HepG2 (cell line): ENCODE data around the gene ATG4D. TPM values are rescaled to one million over a fixed set of nuclear protein-coding genes. Genes with fewer than 3 reads are reported as not detected.

Experiments
- ADNP ChIP-seq: sonication (generic); formaldehyde crosslinking; IDR thresholded peaks from 2 replicates; pipeline ENCODE4 v1.4.0; 2020; ENCODE audit warnings: missing genetic modification reagents
- CENPBD1 ChIP-seq: sonication (generic); formaldehyde crosslinking; IDR thresholded peaks from 2 replicates; pipeline ENCODE4 v1.8.0; 2022; ENCODE audit warnings: missing genetic modification reagents, low read depth, mild to moderate bottlenecking, borderline replicate concordance
- FOXC1 ChIP-seq: sonication (generic); formaldehyde crosslinking; IDR thresholded peaks from 2 replicates; pipeline ENCODE4 v1.8.0; 2022; ENCODE audit warnings: mild to moderate bottlenecking, missing genetic modification reagents, borderline replicate concordance
- JDP2 ChIP-seq: sonication (generic); formaldehyde crosslinking; IDR thresholded peaks from 2 replicates; pipeline ENCODE4 v1.8.1; 2022; ENCODE audit warnings: missing genetic modification reagents, borderline replicate concordance
- MTA1 ChIP-seq: sonication (generic); formaldehyde crosslinking; IDR thresholded peaks from 2 replicates; pipeline ENCODE4 v1.4.0; 2020; ENCODE audit warnings: missing genetic modification reagents, mild to moderate bottlenecking, borderline replicate concordance
- NFYB ChIP-seq: sonication (generic); formaldehyde crosslinking; IDR thresholded peaks from 2 replicates; pipeline ENCODE4 v1.4.0; 2020; ENCODE audit warnings: missing genetic modification reagents
- RBM39 ChIP-seq: fragments of 200-400 bp; formaldehyde crosslinking; IDR thresholded peaks from one replicate; pipeline ENCODE4 v1.6.1; 2018; ENCODE audit warnings: antibody characterized with exemption, mild to moderate bottlenecking, low read depth, low read length; ENCODE audit not compliant: poor library complexity, severe bottlenecking
- RCOR2 ChIP-seq: IDR thresholded peaks from 2 replicates; pipeline ENCODE4 v1.6.1; 2016; ENCODE audit warnings: missing biosample characterization, missing genetic modification reagents
- SETDB1 ChIP-seq: sonication (generic); formaldehyde crosslinking; IDR thresholded peaks from 2 replicates; pipeline ENCODE4 v1.5.1; 2020; ENCODE audit warnings: missing genetic modification reagents, mild to moderate bottlenecking, borderline replicate concordance
- SMC3 ChIP-seq: IDR thresholded peaks from 2 replicates; pipeline ENCODE4 v1.6.1; 2011; ENCODE audit warnings: low read length, improper control_type of control experiment
- SNRNP70 ChIP-seq: fragments of 200-400 bp; formaldehyde crosslinking; IDR thresholded peaks from 2 replicates; pipeline ENCODE4 v1.6.1; 2017; ENCODE audit warnings: mild to moderate bottlenecking, low read depth, low read length, moderate library complexity
- TRIM24 ChIP-seq: sonication (generic); formaldehyde crosslinking; IDR thresholded peaks from 2 replicates; pipeline ENCODE4 v1.8.0; 2022; ENCODE audit warnings: mild to moderate bottlenecking, missing genetic modification reagents
- YY1 ChIP-seq: IDR thresholded peaks from 2 replicates; pipeline ENCODE4 v1.6.1; 2011; ENCODE audit warnings: low read length, low read depth, moderate library complexity, mild to moderate bottlenecking; ENCODE audit not compliant: insufficient read depth, insufficient replicate concordance
- ZKSCAN1 ChIP-seq: fragments of 150-350 bp; IDR thresholded peaks from 2 replicates; pipeline ENCODE4 v1.6.1; 2014; ENCODE audit warnings: low read length
- ZNF552 ChIP-seq: sonication (generic); formaldehyde crosslinking; IDR thresholded peaks from 2 replicates; pipeline ENCODE4 v1.9.0; 2022; ENCODE audit warnings: missing genetic modification reagents, mild to moderate bottlenecking, borderline replicate concordance
- ZNF607 ChIP-seq: sonication (generic); formaldehyde crosslinking; IDR thresholded peaks from 2 replicates; pipeline ENCODE4 v1.5.1; 2020; ENCODE audit warnings: missing genetic modification reagents, mild to moderate bottlenecking, borderline replicate concordance
- ZNF614 ChIP-seq: IDR thresholded peaks from 2 replicates; pipeline ENCODE4 v1.6.1; 2018; ENCODE audit warnings: missing biosample characterization, missing genetic modification reagents, inconsistent platforms, borderline replicate concordance
- ZNF720 ChIP-seq: sonication (generic); formaldehyde crosslinking; IDR thresholded peaks from 2 replicates; pipeline ENCODE4 v1.4.0; 2020; ENCODE audit warnings: missing genetic modification reagents
- ZSCAN29 ChIP-seq: sonication (generic); formaldehyde crosslinking; conservative IDR thresholded peaks from 2 replicates; pipeline ENCODE4 v1.4.0; 2020; ENCODE audit warnings: mild to moderate bottlenecking, missing genetic modification reagents
- polyA plus RNA-seq, 8 experiments: library from polyadenylated mRNA; depleted of rRNA in 3 of 8; stranded (reverse) in 7 of 8; unstranded in 1 of 8; fragments of >200 nt; fragmentation: Illumina TruSeq in 4 of 8; extraction: Trizol in 4 of 8; gene quantifications; 2 replicates each; pipeline versions ENCODE4 v1.2.1 to v1.2.3, GENCODE V29; 2011 to 2016; ENCODE audit warnings: low read depth in 4 of 8, missing spikeins in 1 of 8, mixed read lengths in 1 of 8; ENCODE audit not compliant: insufficient read depth in 1 of 8
- total RNA-seq, 5 experiments: library from RNA; depleted of rRNA; stranded (reverse); fragments of >200 nt; fragmentation: Illumina TruSeq; extraction: Trizol; gene quantifications; 2 replicates each; pipeline ENCODE4 v1.2.3, GENCODE V29; 2016; ENCODE audit warnings: low read depth in 1 of 5
- TF ChIP-seq, protein P1 (sequence below): sonication (generic); formaldehyde crosslinking; IDR thresholded peaks from 2 replicates; pipeline ENCODE4 v1.4.0; 2020; ENCODE audit warnings: mild to moderate bottlenecking, missing genetic modification reagents
- TF ChIP-seq, protein P2 (sequence below): sonication (generic); formaldehyde crosslinking; IDR thresholded peaks from 2 replicates; pipeline ENCODE4 v1.4.0; 2020; ENCODE audit warnings: missing genetic modification reagents
- TF ChIP-seq, protein P3 (sequence below): sonication (generic); formaldehyde crosslinking; IDR thresholded peaks from 2 replicates; pipeline ENCODE4; 2020; ENCODE audit warnings: missing genetic modification reagents, mild to moderate bottlenecking, borderline replicate concordance

Gene ATG4D
- total and polyA plus RNA-seq, 2 of the 13 experiments (the other 11 are each of a cell fraction or from before 2014, with no cell fraction given) = 17.8 to 19.0 TPM

GRCh38 chr19:10580979-10581631 lies 37.4 kb downstream of the ATG4D start (continued):
- peak; percentile 99 for TF ChIP-seq SMC3
- TF ChIP-seq ZNF614 (CRISPR knock-in tag) = 0 out of 2 replicates have a peak, but pooled peaks have one; percentile 44
- TF ChIP-seq SNRNP70 = no peak
- TF ChIP-seq TRIM24 = no peak
- peak; percentile 50; the same call in 1 of the 2 replicates for TF ChIP-seq ZNF607 (CRISPR knock-in tag)
- TF ChIP-seq ADNP (CRISPR knock-in tag) = no peak
- no peak for TF ChIP-seq RBM39
- TF ChIP-seq ZKSCAN1 = no peak
- TF ChIP-seq SETDB1 (CRISPR knock-in tag) = no peak
- peak; percentile 34 for TF ChIP-seq YY1
- TF ChIP-seq, protein P1, sequence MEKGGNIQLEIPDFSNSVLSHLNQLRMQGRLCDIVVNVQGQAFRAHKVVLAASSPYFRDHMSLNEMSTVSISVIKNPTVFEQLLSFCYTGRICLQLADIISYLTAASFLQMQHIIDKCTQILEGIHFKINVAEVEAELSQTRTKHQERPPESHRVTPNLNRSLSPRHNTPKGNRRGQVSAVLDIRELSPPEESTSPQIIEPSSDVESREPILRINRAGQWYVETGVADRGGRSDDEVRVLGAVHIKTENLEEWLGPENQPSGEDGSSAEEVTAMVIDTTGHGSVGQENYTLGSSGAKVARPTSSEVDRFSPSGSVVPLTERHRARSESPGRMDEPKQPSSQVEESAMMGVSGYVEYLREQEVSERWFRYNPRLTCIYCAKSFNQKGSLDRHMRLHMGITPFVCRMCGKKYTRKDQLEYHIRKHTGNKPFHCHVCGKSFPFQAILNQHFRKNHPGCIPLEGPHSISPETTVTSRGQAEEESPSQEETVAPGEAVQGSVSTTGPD (CRISPR knock-in tag) = no peak
- 0 out of 2 replicates have a peak, but pooled peaks have one; percentile 44 for TF ChIP-seq ZNF720 (CRISPR knock-in tag)
- TF ChIP-seq CENPBD1 = no peak
- TF ChIP-seq FOXC1 (CRISPR knock-in tag) = no peak
- no peak for TF ChIP-seq JDP2 (CRISPR knock-in tag)
- no peak for TF ChIP-seq RCOR2 (CRISPR knock-in tag)
- TF ChIP-seq NFYB (CRISPR knock-in tag) = peak; percentile 30; the same call in 1 of the 2 replicates
- no peak for TF ChIP-seq ZNF552 (CRISPR knock-in tag)
- TF ChIP-seq, protein P2, sequence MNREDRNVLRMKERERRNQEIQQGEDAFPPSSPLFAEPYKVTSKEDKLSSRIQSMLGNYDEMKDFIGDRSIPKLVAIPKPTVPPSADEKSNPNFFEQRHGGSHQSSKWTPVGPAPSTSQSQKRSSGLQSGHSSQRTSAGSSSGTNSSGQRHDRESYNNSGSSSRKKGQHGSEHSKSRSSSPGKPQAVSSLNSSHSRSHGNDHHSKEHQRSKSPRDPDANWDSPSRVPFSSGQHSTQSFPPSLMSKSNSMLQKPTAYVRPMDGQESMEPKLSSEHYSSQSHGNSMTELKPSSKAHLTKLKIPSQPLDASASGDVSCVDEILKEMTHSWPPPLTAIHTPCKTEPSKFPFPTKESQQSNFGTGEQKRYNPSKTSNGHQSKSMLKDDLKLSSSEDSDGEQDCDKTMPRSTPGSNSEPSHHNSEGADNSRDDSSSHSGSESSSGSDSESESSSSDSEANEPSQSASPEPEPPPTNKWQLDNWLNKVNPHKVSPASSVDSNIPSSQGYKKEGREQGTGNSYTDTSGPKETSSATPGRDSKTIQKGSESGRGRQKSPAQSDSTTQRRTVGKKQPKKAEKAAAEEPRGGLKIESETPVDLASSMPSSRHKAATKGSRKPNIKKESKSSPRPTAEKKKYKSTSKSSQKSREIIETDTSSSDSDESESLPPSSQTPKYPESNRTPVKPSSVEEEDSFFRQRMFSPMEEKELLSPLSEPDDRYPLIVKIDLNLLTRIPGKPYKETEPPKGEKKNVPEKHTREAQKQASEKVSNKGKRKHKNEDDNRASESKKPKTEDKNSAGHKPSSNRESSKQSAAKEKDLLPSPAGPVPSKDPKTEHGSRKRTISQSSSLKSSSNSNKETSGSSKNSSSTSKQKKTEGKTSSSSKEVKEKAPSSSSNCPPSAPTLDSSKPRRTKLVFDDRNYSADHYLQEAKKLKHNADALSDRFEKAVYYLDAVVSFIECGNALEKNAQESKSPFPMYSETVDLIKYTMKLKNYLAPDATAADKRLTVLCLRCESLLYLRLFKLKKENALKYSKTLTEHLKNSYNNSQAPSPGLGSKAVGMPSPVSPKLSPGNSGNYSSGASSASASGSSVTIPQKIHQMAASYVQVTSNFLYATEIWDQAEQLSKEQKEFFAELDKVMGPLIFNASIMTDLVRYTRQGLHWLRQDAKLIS (CRISPR knock-in tag) = no peak
- no peak for TF ChIP-seq MTA1 (CRISPR knock-in tag)
- no peak for TF ChIP-seq ZSCAN29 (CRISPR knock-in tag)
- TF ChIP-seq, protein P3, sequence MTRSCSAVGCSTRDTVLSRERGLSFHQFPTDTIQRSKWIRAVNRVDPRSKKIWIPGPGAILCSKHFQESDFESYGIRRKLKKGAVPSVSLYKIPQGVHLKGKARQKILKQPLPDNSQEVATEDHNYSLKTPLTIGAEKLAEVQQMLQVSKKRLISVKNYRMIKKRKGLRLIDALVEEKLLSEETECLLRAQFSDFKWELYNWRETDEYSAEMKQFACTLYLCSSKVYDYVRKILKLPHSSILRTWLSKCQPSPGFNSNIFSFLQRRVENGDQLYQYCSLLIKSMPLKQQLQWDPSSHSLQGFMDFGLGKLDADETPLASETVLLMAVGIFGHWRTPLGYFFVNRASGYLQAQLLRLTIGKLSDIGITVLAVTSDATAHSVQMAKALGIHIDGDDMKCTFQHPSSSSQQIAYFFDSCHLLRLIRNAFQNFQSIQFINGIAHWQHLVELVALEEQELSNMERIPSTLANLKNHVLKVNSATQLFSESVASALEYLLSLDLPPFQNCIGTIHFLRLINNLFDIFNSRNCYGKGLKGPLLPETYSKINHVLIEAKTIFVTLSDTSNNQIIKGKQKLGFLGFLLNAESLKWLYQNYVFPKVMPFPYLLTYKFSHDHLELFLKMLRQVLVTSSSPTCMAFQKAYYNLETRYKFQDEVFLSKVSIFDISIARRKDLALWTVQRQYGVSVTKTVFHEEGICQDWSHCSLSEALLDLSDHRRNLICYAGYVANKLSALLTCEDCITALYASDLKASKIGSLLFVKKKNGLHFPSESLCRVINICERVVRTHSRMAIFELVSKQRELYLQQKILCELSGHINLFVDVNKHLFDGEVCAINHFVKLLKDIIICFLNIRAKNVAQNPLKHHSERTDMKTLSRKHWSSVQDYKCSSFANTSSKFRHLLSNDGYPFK (CRISPR knock-in tag) = peak; percentile 48; the same call in 1 of the 2 replicates
